ENCODE results near the gene PHF21B.

Gene PHF21B

DNA sequence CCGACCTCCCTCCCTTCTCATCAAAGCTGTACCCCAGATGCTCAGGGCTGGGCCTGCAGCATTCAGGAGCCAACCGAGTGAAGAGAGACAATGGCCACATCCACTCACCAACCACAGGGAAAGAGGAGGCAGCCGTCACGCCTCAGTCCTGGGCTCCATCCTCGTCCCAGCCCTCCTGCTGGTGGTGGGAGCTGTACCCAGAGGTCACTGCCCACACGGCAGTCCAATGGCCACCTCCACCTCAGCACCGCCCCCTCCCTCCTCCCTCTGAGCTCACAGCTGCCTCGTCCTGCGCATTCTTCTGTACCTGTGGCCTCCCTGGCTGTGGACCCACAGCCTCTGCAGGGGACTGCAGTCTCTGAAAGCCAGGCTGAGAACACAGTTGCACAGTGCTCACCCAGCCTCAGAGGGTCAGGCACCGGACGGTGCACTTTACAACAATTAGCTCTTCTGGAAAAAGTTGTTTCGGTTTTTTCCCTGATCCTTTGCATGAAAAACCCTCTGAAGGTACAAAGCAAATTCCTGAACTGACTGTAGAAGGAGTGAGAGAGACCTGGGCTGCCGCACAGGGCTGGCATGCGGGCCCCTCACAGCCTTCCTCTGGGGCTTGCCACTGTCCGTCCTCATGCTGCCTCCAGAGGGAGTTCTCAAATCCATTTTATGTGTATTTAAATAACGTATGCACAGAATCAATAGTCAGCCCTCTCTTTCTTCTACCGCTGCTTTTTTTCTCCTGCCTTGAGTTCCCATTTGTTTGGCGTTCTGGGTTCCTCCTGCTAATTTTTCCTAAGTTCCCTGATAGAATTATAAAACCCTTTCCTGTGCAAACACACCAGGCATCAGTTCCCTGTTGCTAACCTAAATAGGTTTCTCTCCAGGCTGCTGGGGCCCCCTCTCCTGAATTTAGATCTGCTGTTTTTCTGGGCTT lies 52.7 kb downstream of the PHF21B start:
- DNase-seq (ENCODE audit: low read depth) = no peak

DNA sequence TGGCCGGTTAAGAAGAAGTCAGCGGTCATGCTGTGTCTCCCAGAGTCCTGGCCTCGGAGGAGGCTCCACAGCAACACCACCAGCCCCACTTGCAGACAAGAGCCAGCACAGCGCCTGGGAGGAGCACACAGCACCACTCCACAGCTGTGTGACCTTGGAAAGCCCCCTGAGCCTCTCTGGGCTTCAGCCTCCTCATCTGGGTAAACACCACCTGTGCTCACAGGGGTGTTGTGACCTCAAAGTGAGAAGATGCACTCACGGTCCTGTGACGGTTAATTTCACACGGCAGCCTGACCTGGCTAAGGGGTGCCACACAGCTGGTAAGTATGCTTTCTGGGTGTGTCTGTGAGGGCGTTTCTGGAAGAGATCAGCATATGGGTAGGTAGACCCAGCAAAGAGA lies 54.7 kb downstream of the PHF21B start:
- DNase-seq (ENCODE audit: low read depth) = no peak

DNA sequence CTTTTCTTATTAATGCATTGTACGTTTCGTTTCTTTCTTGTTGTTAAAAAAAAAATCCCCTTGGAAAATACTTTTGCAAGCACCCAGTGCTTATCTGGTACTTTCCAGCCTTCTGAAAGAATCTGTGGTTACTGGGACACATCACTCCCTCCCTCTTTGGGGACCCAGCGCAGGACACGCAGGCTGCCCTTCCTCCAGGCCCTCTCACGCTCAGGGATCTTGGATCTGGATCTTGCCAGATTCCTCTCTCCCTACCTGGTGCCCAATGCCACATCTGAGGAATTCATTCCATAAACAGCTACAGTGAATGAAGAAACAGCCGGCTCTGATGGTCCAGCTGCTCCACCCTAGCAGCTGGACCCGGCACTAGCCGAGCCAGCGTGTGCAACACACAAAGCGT lies 55.7 kb downstream of the PHF21B start:
- DNase-seq (ENCODE audit: low read depth) = no peak

DNA sequence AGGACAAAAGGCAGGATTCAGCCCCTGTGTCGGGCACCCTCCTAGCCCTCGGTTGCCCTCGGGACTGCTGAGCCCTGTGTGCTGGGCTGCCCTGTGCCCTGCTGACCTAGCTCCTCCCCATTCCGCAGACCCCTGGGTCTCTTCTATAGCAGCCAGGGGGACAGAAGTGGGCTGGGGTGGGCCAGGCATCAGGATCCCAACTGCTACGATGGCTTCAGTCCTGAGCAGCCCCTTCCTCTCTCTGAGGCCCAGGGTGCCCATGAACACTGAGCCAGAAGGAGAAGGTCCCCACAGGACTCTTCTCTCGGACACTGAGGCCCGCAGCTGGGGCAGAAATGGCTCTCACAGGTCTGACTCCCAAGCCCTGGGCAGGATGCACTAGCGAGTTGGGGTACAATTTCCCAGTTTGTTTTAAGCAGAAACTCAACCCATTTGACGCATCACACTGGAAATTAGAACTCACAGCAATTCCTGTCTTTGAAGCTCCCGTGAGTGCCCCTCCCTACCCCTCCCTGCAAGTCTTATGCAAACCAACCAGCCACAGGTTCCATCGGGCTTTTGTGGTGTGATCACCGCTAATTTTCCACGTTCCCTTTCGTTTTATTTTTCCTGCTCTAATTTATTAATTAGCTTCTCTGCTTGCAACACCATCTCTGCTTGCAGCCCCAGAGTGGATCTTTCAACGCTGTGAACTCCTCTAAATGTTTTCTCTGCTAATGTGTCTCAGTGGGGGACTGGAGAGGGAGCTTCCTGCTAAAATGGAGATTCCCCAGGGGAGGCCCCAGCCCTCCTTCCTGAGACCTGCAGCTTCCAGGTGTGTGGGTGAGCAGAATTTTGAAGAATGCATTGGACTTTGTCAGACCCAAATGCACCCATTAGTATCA lies 56.7 kb downstream of the PHF21B start:
- no peak for DNase-seq (ENCODE audit: low read depth)

DNA sequence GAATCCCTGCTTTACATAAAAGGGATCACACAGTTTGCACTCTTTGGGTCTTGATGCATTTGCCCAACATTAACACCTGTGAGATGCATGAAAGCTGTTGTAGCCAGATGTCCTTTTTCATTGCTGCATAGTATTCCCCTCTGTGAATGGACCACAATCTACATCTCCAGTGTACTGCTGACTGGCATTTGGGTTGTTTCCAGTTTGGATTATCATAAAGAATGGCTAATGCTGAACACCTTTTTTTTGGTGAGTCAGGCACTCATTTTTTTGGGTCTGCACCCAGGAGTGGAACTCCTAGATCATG lies 58.3 kb downstream of the PHF21B start:
- no peak for DNase-seq (ENCODE audit: low read depth)

DNA sequence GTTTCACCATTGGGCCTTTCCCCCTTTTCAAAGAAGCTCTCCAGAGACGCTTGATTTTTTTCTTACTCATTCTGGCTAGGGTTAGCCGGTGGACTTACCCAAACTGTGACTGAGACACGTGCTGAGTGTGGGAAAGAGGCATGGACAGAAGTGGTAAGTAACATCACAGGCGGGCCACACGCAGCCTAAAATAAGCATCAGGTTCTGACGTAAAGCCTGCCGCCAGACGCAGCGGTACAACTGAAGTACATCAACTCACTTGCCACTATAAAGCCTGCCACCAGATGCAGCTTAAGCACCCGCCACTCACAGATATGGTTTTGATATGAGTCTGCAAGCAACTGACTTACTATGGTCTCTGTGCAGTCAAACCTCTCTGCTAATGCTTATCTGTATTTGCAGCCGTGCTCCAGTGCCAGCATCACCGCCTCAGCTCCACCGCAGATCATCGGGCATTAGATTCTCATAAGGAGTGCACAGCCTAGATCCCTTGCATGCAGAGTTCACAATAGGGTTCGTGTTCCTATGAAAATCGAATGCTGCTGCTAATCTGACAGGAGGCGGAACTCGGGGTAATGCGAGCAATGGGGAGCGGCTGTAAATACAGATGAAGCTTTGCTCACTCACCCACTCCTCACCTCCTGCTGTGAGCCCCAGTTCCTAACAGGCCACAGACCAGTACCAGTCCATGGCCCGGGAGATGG lies 58.8 kb downstream of the PHF21B start:
- no peak for DNase-seq (ENCODE audit: low read depth)

DNA sequence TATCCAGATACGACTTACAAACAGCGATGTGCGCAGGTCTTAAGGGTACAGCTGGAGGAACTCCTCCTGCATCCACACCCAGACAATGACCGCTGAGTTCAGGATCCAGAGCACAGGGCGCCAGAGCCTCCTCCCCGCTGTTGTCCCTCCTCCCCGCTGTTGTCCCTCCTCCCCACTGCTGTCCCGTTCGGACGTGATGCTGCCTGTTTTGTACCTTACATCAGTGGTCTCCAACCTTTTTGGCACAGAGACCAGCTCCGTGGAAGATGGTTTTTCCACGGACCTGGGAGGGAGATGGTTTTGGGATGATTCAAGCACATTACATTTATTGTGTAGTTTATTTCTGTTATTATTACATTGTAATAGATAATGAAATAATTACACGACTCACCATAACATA lies 62.0 kb downstream of the PHF21B start:
- DNase-seq (ENCODE audit: low read depth) = no peak

DNA sequence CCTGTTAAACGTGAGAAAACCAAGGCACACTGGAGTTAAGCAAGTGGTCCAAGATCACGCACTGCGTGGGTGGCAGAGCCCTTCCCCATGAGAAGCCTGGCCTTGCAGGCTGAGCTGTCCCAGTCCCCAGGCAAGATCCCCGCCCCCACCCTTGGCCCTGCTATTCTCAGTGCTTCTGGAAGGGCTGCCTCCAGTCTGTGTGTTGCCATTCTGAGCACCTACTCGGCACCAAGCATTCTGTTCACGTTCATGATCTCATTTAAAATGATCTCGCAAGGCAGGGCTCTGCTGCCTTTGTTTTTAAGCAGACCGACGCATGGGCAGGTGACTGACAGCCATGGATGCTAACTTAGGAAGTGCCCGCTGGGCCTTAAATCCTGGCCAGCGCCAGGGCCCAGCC lies 62.8 kb downstream of the PHF21B start:
- DNase-seq (ENCODE audit: low read depth) = no peak

DNA sequence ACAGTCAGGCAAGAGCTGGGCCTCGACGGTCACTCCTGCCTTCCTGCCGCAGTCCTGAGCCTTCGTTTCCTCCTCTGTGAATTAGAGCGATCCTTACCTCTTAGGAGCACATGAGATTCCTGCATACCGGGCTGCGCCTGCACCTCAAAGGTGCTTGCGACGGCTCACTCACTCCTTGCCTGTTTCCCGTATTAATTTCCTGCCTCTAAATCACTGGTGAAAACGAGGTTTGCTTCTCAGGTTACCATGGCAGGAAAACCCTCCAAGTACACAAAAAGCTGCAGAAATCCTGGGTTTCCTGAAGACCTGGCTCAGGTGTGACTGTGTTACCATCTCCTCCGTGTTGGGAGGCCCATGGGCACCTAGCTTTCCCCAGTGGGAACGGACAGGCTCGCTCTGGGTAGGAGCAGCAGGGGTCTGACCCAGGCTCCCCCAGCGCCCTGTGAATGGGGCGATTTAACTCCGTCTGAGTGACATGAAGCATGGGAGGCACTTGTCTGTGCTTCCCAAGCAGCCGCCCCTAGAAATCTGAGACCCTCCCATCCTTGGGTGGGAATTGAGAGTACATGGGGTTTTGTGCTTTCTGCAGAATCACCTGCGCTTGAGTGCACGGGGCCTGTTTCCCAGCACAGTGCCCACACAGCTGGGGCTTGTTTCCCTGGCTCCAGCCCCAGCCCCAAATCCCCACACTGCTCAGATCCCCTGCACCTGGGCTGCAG lies 64.8 kb downstream of the PHF21B start:
- DNase-seq (ENCODE audit: low read depth) = no peak

DNA sequence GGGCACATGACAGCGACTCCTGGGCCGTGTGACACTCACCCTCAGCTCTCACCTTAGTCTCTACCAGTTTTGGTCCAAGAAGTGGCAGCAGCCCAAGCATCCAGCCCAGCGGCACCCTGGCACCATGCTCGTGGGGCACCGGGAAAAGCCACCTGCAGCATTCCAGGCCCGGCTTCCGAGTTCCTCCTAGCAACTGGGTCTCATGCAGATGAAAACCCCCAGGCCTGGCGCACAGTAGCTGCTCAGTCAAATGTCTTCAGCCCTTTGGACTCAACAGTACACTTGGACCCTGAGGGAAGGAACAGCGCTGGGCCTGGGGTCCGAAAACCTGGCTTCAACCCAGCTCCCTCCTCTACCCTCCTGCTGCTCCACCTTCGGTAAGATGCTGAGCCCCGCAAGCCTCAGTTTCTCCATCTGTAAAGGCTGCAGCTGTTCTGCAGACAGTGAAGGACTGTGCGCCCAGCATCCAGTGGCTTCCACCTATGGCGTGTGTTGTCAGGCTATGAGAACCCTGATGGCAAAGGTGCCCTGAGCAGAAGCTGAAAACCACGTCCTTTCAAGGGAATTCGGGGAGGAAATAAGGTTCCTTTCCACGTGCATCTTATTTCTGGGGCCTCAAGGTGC lies 66.0 kb downstream of the PHF21B start:
- no peak for DNase-seq (ENCODE audit: low read depth)

DNA sequence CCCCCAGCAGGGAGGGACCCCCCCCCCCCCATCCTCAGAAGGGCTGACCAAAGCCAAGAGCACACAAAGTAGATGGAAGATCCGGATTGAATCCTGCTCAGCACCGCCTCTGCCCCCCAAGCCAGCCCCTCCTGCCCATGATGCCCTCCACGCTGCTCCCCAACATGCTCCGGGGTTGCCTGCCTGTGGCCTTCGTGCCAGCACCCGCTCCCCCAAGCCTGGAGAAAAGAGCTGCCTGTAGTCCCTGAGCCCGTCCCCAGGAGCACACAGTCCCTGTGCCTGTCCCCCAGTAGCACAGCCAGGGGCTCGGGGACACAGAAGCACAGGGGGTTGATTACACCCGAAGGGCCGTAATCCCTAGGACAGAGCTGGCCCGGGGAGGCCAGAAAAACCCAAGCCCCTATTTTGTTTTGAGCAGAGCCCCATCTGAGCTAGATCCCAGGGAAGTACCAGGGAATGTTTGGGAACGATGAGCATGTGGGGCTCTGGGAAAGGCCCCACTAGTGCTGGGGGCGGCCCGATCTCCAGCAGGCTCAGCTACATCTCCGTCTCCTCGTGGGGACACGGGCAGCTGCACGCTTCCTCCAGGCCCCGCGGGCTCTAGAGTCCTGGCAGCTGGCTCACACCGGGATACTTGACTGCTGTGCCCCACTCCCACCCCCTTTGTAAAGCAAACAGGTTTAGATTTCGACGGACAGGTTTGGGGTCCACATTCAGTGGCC lies 66.7 kb downstream of the PHF21B start:
- no peak for DNase-seq (ENCODE audit: low read depth)

DNA sequence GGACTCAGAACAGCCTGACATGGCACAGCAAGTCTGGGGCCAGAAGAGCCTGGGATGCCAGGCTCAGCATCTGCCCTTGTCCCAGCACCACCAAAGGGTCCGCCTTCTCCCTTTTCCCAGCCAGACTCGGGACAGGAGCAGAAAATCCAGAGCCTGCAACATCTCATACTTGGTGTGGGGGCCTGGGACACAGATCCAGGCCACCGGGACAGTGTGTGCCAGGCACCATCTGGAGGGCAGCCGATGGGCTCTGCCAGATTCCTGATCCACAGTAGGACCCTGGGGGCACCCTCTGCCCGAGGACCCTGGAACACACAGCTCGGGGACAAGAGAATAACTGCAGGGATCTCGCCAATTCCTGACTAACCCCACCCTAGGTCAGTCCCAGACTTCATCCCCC lies 67.7 kb downstream of the PHF21B start:
- no peak for DNase-seq (ENCODE audit: low read depth)

DNA sequence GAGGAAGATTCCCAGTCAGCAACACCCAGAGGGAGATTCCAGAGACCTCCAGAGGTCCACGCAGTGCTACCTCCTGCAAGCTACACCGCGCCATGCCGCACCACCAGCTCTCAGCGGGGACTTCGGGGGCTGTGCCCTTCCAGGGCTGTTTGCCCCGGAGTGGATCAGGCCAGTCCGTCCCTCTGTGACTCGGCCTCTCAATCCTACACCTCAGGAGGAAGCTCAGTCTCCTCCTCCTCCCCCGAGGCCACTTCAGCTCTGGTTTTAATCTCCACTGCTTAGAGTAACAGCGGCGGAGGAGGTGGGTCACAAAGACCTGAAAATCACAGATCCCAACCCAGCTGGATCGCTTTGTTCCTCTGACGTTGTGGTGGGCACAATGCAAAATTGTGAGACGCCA lies 68.6 kb downstream of the PHF21B start:
- DNase-seq (ENCODE audit: low read depth) = no peak

DNA sequence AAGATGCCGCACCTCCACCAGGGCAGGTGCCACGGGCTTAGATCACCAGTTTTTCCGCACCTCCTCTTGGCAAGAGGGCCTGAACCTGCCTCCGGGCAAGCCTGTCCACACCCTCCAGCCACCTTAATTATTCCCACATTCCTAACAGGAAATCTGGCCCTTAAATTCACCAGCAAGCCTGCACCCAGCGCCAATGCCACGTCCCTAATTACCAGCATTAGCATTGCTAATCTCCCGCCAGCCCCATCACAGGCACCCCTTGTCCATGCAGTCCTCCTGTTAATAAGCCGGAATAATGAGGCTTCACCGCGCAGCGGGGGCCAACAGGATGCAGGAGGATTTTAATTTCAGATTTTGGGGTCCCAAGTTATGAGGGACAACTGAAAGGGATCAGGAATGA lies 69.7 kb downstream of the PHF21B start:
- no peak for DNase-seq (ENCODE audit: low read depth)

DNA sequence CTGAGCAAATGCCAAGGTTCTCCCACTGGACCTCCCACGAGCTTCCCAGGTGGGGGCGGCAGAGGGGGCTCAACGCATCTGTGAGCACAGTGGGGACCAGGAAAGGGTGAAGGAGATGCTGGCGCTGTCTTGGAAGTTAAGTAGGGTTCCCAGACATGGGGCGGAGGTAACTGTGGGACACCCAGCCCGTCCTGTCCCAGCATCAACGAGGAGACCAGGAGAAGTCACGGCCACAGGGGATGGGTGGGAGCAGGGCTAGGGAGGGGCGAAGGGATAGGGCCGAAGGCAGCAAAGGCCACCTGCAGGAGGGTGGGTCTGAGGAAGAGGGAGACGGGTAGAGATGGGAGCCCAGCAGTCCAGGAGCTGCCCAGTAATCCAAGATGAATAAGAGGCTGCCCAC lies 70.4 kb downstream of the PHF21B start:
- DNase-seq (ENCODE audit: low read depth) = no peak

DNA sequence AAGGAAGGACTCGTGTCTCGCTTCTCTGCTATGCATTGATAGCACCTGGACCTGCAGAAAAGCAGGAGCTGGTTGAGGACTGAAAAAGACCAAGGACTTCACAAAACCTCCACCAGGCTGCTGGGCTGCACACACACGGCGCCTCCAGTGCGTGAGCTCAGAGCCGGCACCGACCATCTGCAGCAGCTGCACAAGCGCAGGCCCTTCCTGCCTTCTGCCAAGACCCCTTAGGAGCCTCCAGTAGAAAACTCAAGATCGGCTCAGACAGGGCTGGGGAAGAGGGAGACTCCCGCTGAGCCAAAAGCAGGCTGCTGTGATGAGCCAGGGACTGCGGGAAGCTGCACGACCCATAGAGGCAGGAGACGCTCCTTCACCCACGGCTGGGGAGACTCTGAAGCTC lies 70.9 kb downstream of the PHF21B start:
- DNase-seq (ENCODE audit: low read depth) = no peak

DNA sequence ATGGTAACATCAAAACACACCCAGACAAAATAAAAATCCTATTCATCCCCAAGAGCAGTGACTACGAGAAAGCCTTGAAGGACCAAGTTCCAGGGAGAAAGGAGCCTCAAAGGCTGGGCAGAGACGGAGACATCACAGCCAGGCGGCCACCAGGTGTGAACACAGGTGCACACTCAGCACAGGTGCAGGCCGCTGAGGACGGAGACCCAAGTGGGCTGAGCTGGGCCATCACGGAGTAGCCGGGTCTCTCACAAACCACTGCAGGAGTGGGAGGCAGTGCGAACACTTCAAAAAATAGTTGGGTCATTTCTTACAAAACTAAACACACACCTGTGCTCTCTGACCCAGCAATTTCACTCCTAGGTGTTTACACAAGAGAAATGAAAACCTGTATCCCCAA lies 72.6 kb downstream of the PHF21B start:
- no peak for DNase-seq (ENCODE audit: low read depth)

DNA sequence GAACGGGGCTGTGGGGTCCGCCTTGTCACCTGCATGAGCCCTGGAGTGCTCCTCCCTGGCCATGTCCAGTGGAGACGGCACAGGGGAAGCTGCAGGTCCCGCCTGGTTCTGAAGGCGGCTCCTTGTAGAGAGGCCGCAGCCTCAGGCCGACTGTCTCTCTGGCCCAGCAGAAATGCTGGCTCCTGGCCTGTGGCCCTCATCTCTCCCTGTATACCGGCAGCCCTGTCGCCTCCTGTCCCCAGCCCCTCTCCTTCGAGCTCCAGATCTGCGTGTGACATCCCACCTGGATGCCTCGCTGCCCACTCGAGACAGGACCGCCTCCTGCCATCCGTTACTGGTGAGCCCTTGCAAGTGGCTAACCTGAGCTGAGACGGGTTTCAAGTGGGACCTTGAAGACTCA lies 73.6 kb downstream of the PHF21B start:
- no peak for DNase-seq (ENCODE audit: low read depth)

DNA sequence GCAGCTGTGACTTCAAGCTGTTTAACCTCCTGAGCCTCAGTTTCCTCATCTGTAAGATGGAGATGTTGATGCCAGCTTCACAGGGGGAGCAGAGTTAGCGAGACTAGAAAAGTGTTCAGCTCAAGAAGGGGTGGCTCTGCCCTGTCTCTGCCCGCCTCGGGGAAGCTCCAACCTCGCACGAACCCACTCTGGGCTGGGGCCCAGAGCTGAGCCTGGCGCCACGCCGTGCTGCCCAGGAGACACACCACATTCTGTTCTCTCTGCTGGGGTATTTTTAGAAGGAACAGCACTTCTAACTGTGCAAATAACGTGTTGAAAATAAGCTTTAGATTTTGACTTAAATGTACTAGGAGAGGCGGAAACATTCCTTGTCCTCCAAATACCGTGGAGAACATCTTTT lies 74.1 kb downstream of the PHF21B start:
- no peak for DNase-seq (ENCODE audit: low read depth)

DNA sequence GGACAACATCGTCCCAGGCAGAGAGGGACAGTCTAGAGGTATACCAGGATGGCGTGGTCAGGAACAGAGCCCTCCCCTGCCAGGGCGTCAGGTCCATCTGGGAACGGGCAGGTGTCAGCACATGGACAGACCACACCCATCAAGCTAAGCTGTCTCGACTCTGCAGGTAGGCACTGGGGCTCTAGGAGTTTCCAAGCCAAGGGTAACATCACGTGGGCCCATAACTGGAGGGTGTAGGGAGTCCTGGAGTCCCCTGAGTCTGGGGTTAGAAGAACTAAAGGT lies 75.4 kb downstream of the PHF21B start:
- DNase-seq (ENCODE audit: low read depth) = no peak

Data from fibroblast of gingiva (primary cell).